H9 (cell line): ENCODE data around the gene UCK1. TPM values are rescaled to one million over a fixed set of nuclear protein-coding genes. Genes with fewer than 3 reads are reported as not detected.

Experiments
- DNase-seq: peaks from one replicate; pipeline ENCODE4 v3.0.0-alpha.2; 2017
- H2AFZ ChIP-seq: one replicate; pipeline ENCODE4 v1.6.1; 2013; ENCODE audit warnings: mild to moderate bottlenecking, low read length, control low read depth, moderate library complexity
- H2AK5ac ChIP-seq: 2 replicates; pipeline ENCODE4 v1.6.1; 2013; ENCODE audit warnings: low read length, control low read depth, mixed read lengths; ENCODE audit not compliant: insufficient read length
- H2BK120ac ChIP-seq: one replicate; pipeline ENCODE4 v1.6.1; 2013; ENCODE audit warnings: low read depth, mild to moderate bottlenecking, low read length, control low read depth, inconsistent platforms; ENCODE audit not compliant: poor library complexity, severe bottlenecking
- H2BK12ac ChIP-seq: 2 replicates; pipeline ENCODE4 v1.6.1; 2013; ENCODE audit warnings: low read length, control low read depth, mixed read lengths, low read depth; ENCODE audit not compliant: insufficient read length
- H2BK15ac ChIP-seq: 2 replicates; pipeline ENCODE4 v1.6.1; 2013; ENCODE audit warnings: low read depth, low read length, control low read depth
- H2BK20ac ChIP-seq: one replicate; pipeline ENCODE4 v1.6.1; 2013; ENCODE audit warnings: low read depth, mild to moderate bottlenecking, low read length, control low read depth, inconsistent platforms; ENCODE audit not compliant: poor library complexity, severe bottlenecking
- H2BK5ac ChIP-seq: 2 replicates; pipeline ENCODE4 v1.6.1; 2013; ENCODE audit warnings: low read length, control low read depth, mixed read lengths; ENCODE audit not compliant: insufficient read length
- H3K14ac ChIP-seq: 2 replicates; pipeline ENCODE4 v1.6.1; 2013; ENCODE audit warnings: low read length, control low read depth; ENCODE audit not compliant: insufficient read depth
- H3K18ac ChIP-seq: 2 replicates; pipeline ENCODE4 v1.6.1; 2013; ENCODE audit warnings: low read depth, mild to moderate bottlenecking, mixed read lengths, low read length, control low read depth; ENCODE audit not compliant: insufficient read length
- H3K23ac ChIP-seq: 2 replicates; pipeline ENCODE4 v1.6.1; 2013; ENCODE audit warnings: low read length, control low read depth, mixed read lengths, low read depth; ENCODE audit not compliant: insufficient read length
- H3K23me2 ChIP-seq: 2 replicates; pipeline ENCODE4 v1.6.1; 2013; ENCODE audit warnings: low read depth, mild to moderate bottlenecking, mixed read lengths, low read length, control low read depth; ENCODE audit not compliant: insufficient read length, poor library complexity, severe bottlenecking
- H3K27ac ChIP-seq: 2 replicates; pipeline ENCODE4 v1.5.1; 2013; ENCODE audit warnings: low read length, control low read depth, mixed read lengths, low read depth; ENCODE audit not compliant: insufficient read length
- H3K27me3 ChIP-seq: 2 replicates; pipeline ENCODE4 v1.6.1; 2013; ENCODE audit warnings: low read length, control low read depth, inconsistent platforms; ENCODE audit not compliant: insufficient read depth
- H3K4ac ChIP-seq: 2 replicates; pipeline ENCODE4 v1.6.1; 2013; ENCODE audit warnings: low read depth, mild to moderate bottlenecking, control low read depth, inconsistent platforms, low read length, moderate library complexity
- H3K4me1 ChIP-seq: 2 replicates; pipeline ENCODE4 v1.6.1; 2013; ENCODE audit warnings: low read length, control low read depth, inconsistent platforms; ENCODE audit not compliant: insufficient read depth
- H3K4me2 ChIP-seq: 2 replicates; pipeline ENCODE4 v1.6.1; 2013; ENCODE audit warnings: low read length, control low read depth, mixed read lengths; ENCODE audit not compliant: insufficient read length, insufficient read depth
- H3K56ac ChIP-seq: 2 replicates; pipeline ENCODE4 v1.6.1; 2013; ENCODE audit warnings: low read depth, mild to moderate bottlenecking, mixed read lengths, low read length, control low read depth; ENCODE audit not compliant: insufficient read length
- H3K79me1 ChIP-seq: 2 replicates; pipeline ENCODE4 v1.6.1; 2013; ENCODE audit warnings: low read depth, mild to moderate bottlenecking, moderate library complexity, low read length, control low read depth, inconsistent platforms; ENCODE audit not compliant: insufficient read depth, poor library complexity, severe bottlenecking
- H3K79me2 ChIP-seq: 2 replicates; pipeline ENCODE4 v1.6.1; 2013; ENCODE audit warnings: low read length, control low read depth, inconsistent platforms; ENCODE audit not compliant: insufficient read depth
- H3K9ac ChIP-seq: 2 replicates; pipeline ENCODE4 v1.6.1; 2013; ENCODE audit warnings: low read length, control low read depth, mixed read lengths; ENCODE audit not compliant: insufficient read length; ENCODE audit errors: extremely low read depth
- H3K9me3 ChIP-seq: one replicate; pipeline ENCODE4 v1.6.1; 2013; ENCODE audit warnings: low read depth, low read length, inconsistent platforms; ENCODE audit not compliant: control insufficient read depth
- H3T11ph ChIP-seq: one replicate; pipeline ENCODE4 v1.6.1; 2013; ENCODE audit warnings: mild to moderate bottlenecking, low read length, control low read depth, inconsistent platforms
- H4K20me1 ChIP-seq: one replicate; pipeline ENCODE4 v1.6.1; 2013; ENCODE audit not compliant: control insufficient read depth, insufficient read length, insufficient read depth
- H4K5ac ChIP-seq: 2 replicates; pipeline ENCODE4 v1.6.1; 2013; ENCODE audit warnings: low read depth, mild to moderate bottlenecking, mixed read lengths, low read length, control low read depth; ENCODE audit not compliant: insufficient read length
- H4K8ac ChIP-seq: replicated peaks from 2 replicates; pipeline ENCODE4 v1.6.1; 2013; ENCODE audit warnings: low read length, control low read depth, mixed read lengths, low read depth; ENCODE audit not compliant: insufficient read length
- H4K91ac ChIP-seq: 2 replicates; pipeline ENCODE4 v1.6.1; 2013; ENCODE audit warnings: low read depth, mild to moderate bottlenecking, moderate library complexity, mixed read lengths, low read length, control low read depth; ENCODE audit not compliant: insufficient read length
- H3K27ac Mint-ChIP-seq, 3 experiments: 2 replicates in 2 of 3; 3 replicates in 1 of 3; pipeline ENCODE4 v1.8.0; 2020 to 2021; ENCODE audit warnings: mixed read lengths in 3 of 3, mild to moderate bottlenecking in 1 of 3, moderate library complexity in 1 of 3
- H3K27me3 Mint-ChIP-seq: 2 replicates; pipeline ENCODE4 v1.8.0; 2021; ENCODE audit warnings: low read depth, mild to moderate bottlenecking, moderate library complexity, mixed read lengths
- H3K36me3 Mint-ChIP-seq, 3 experiments: 2 replicates in 2 of 3; 3 replicates in 1 of 3; pipeline ENCODE4 v1.8.0; 2020 to 2021; ENCODE audit warnings: low read depth in 3 of 3, mixed read lengths in 3 of 3; ENCODE audit not compliant: insufficient read depth in 1 of 3
- H3K4me1 Mint-ChIP-seq, 2 experiments: 2 replicates each; pipeline ENCODE4 v1.8.0; 2020; ENCODE audit warnings: mixed read lengths in 2 of 2
- H3K4me3 Mint-ChIP-seq, 2 experiments: 2 replicates in 1 of 2; 3 replicates in 1 of 2; pipeline ENCODE4 v1.8.0; 2020 to 2021; ENCODE audit warnings: mild to moderate bottlenecking in 2 of 2, mixed read lengths in 2 of 2, moderate library complexity in 1 of 2
- H3K9me3 Mint-ChIP-seq, 2 experiments: 2 replicates in 1 of 2; 3 replicates in 1 of 2; pipeline ENCODE4 v1.8.0; 2020; ENCODE audit warnings: mild to moderate bottlenecking in 2 of 2, mixed read lengths in 2 of 2, moderate library complexity in 1 of 2
- CTCF ChIP-seq: fragments of 200-600 bp; sonication (generic); conservative IDR thresholded peaks from 3 replicates; pipeline ENCODE4 v1.8.0; 2021; ENCODE audit warnings: antibody characterized with exemption, mild to moderate bottlenecking
- WGBS: extraction: QIAGEN DNeasy Blood & Tissue Kit; methylation state at CpG from one replicate; pipeline ENCODE4 v1.1.7; 2013; ENCODE audit warnings: missing lambda C conversion rate, low lambda C conversion rate, mixed read lengths; ENCODE audit not compliant: insufficient read length; ENCODE audit errors: extremely low coverage; 5-methylcytosine and 5-hydroxymethylcytosine counted together
- total RNA-seq: library from RNA; stranded (reverse); gene quantifications from 2 replicates; pipeline ENCODE4 v1.2.1, GENCODE V29; 2021

UCK1 gene
- total RNA-seq, 1 experiment from 2014 or later: 54.2 TPM

GRCh38 chr9:131475956-131476776 lies 54.9 kb downstream of the UCK1 start:
- Histone ChIP-seq H3K14ac (no peak overlapping the region), H3K79me2 (no peaks in the 10 kb centered on the region), H3T11ph (no peak overlapping the region), H3K9ac (no peak overlapping the region), H3K27me3 (no peaks in the 10 kb centered on the region), H4K5ac (no peak overlapping the region), H2BK5ac (no peak overlapping the region), H3K23ac (no peak overlapping the region), H3K79me1 (no peaks in the 10 kb centered on the region), H4K91ac (no peak overlapping the region), H2BK20ac (no peak overlapping the region), H2AFZ (no peak overlapping the region), H4K20me1 (no peaks in the 10 kb centered on the region), H3K4ac (no peak overlapping the region), H3K4me1 (no peaks in the 10 kb centered on the region), H3K56ac (no peak overlapping the region), H2BK12ac (no peak overlapping the region), H3K9me3 (no peaks in the 10 kb centered on the region), H2BK120ac (no peak overlapping the region), H2BK15ac (no peak overlapping the region), H3K18ac (no peak overlapping the region), H4K8ac (no peak overlapping the region), H3K23me2 (no peaks in the 10 kb centered on the region), H3K4me2 (no peak overlapping the region), H2AK5ac (no peak overlapping the region), H3K27ac (no peak overlapping the region)
- H3K36me3 Mint-ChIP-seq: peaks cover 55 to 90% (median 90%) of the 10 kb centered on the region in 3 experiments; a peak in 6 of 7 replicates
- WGBS: no CpG with 5 or more reads among the region's 40 CpGs
- no peaks in the 10 kb centered on the region for H3K9me3 Mint-ChIP-seq
- H3K4me3 Mint-ChIP-seq: no peak overlapping the region
- peak overlapping the region in 2 of 3 experiments; percentile 79 to 81; a peak in 2 of 7 replicates for H3K27ac Mint-ChIP-seq
- peaks cover 2% of the 10 kb centered on the region; the same call in 1 of the 2 replicates for H3K27me3 Mint-ChIP-seq
- peaks cover 0 to 3% of the 10 kb centered on the region in 2 experiments; a peak in 1 of 4 replicates for H3K4me1 Mint-ChIP-seq
- no peak for DNase-seq
- TF ChIP-seq CTCF: peak; percentile 62
